ENCODE measurements around the gene SGK1. TPM values are rescaled to one million over a fixed set of nuclear protein-coding genes. Genes with fewer than 3 reads are reported as not detected.

Gene SGK1
- total RNA-seq, 1 experiment from 2014 or later, result 7.8 TPM

- H3K23ac ChIP-seq (ENCODE audit: insufficient read length, low read depth, low read length), result no peak overlapping the region
- H4K5ac ChIP-seq (ENCODE audit: insufficient read length, low read depth, low read length), result no peak overlapping the region
- H3K79me1 ChIP-seq (ENCODE audit: insufficient read depth, low read depth, low read length, poor library complexity, severe bottlenecking), result no peaks in the 10 kb centered on the region
- no peak overlapping the region for H2BK5ac ChIP-seq (ENCODE audit: insufficient read length, low read length)
- H3K4ac ChIP-seq (ENCODE audit: low read depth, low read length), result no peak overlapping the region
- no peak overlapping the region for H2BK20ac ChIP-seq (ENCODE audit: low read depth, low read length, poor library complexity, severe bottlenecking)
- H3K27ac ChIP-seq (ENCODE audit: insufficient read length, low read depth, low read length), result no peak overlapping the region
- no peak overlapping the region for H3K18ac ChIP-seq (ENCODE audit: insufficient read length, low read depth, low read length)
- H3K9ac ChIP-seq (ENCODE audit: extremely low read depth, insufficient read length, low read length), result no peak overlapping the region
- no peak overlapping the region for H2AK5ac ChIP-seq (ENCODE audit: insufficient read length, low read length)
- H2AFZ ChIP-seq (ENCODE audit: low read length), result no peak overlapping the region
- no peaks in the 10 kb centered on the region for H3K79me2 ChIP-seq (ENCODE audit: insufficient read depth, low read length)
- H3T11ph ChIP-seq (ENCODE audit: low read length), result no peak overlapping the region
- Mint-ChIP-seq H3K27ac (no peak overlapping the region), H3K9me3 (peaks cover 5 to 8% of the 10 kb centered on the region in 2 experiments; a peak in 3 of 5 replicates), H3K36me3 (ENCODE audit: insufficient read depth in 1 of 3, low read depth in 3 of 3) (peaks cover 5 to 19% (median 10%) of the 10 kb centered on the region in 3 experiments; a peak in 6 of 7 replicates), H3K4me3 (no peak overlapping the region), H3K27me3 (ENCODE audit: low read depth) (no peaks in the 10 kb centered on the region), H3K4me1 (peaks cover 17% of the 10 kb centered on the region in 2 experiments)
- no peak overlapping the region for H2BK15ac ChIP-seq (ENCODE audit: low read depth, low read length)
- H3K4me1 ChIP-seq (ENCODE audit: insufficient read depth, low read length), result peaks cover 4% of the 10 kb centered on the region; the same call in 1 of the 2 replicates
- no CpG with 5 or more reads among the region's 8 CpGs for WGBS (ENCODE audit: extremely low coverage, insufficient read length, low lambda C conversion rate)
- no peak overlapping the region for H3K14ac ChIP-seq (ENCODE audit: insufficient read depth, low read length)
- H4K8ac ChIP-seq (replicated peaks; ENCODE audit: insufficient read length, low read depth, low read length), result no peak overlapping the region
- H4K91ac ChIP-seq (ENCODE audit: insufficient read length, low read depth, low read length), result no peak overlapping the region
- no peaks in the 10 kb centered on the region for H3K23me2 ChIP-seq (ENCODE audit: insufficient read length, low read depth, low read length, poor library complexity, severe bottlenecking)
- H3K56ac ChIP-seq (ENCODE audit: insufficient read length, low read depth, low read length), result no peak overlapping the region
- H2BK12ac ChIP-seq (ENCODE audit: insufficient read length, low read depth, low read length), result no peak overlapping the region
- H2BK120ac ChIP-seq (ENCODE audit: low read depth, low read length, poor library complexity, severe bottlenecking), result no peak overlapping the region
- H3K27me3 ChIP-seq (ENCODE audit: insufficient read depth, low read length), result no peaks in the 10 kb centered on the region
- no peak overlapping the region for H3K4me2 ChIP-seq (ENCODE audit: insufficient read depth, insufficient read length, low read length)
- no peak for DNase-seq
- no peak for TF ChIP-seq CTCF (conservative IDR thresholded peaks at IDR 0.05)
- no peaks in the 10 kb centered on the region for H4K20me1 ChIP-seq (ENCODE audit: control insufficient read depth, insufficient read depth, insufficient read length)
- no peaks in the 10 kb centered on the region for H3K9me3 ChIP-seq (ENCODE audit: control insufficient read depth, low read depth, low read length)
Observed at GRCh38 chr6:134164300-134164699, 153.6 kb downstream of the SGK1 start.
